22Rv1 (cell line): ENCODE measurements around the gene CDC6.

Experiments used
- CTCF ChIP-seq: fragments of 450-650 bp; IDR thresholded peaks from 2 replicates; pipeline ENCODE4 v1.5.1; 2017; ENCODE audit warnings: mild to moderate bottlenecking
- ZFX ChIP-seq: fragments of 450-650 bp; IDR thresholded peaks from 2 replicates; pipeline ENCODE4 v1.6.1; 2017; ENCODE audit warnings: antibody characterized with exemption, borderline replicate concordance

- TF ChIP-seq CTCF (no peak), ZFX (no peak)
Measured at GRCh38 chr17:40341808-40342503, 54.3 kb downstream of the CDC6 start.
